IMR-90 (cell line): ENCODE measurements around the gene YES1. TPM values are rescaled to one million over a fixed set of nuclear protein-coding genes. Genes with fewer than 3 reads are reported as not detected.

ENCODE experiments used
- ATAC-seq: fragments of 200-7000 bp; cut with Tn5 transposase; 2 replicates; pipeline ENCODE4 v1.9.1; 2020; ENCODE audit warnings: low read depth, mild to moderate bottlenecking, moderate library complexity
- BruUV-seq: library from RNA; stranded (reverse); fragments of 400-500 nt; replicated peaks from 2 replicates; lab custom pipeline; 2021; lab: Mats Ljungman, UMichigan
- CTCF ChIA-PET: fragments of 300-600 bp; formaldehyde crosslinking; extraction: SDS; loops from one replicate; lab custom pipeline; 2021; ENCODE audit warnings: antibody characterized with exemption; lab: Yijun Ruan, JAX
- POLR2A ChIA-PET: fragments of 300-600 bp; sonication (Branson Sonifier 250); formaldehyde crosslinking; loops from one replicate; lab custom pipeline; 2022; ENCODE audit warnings: antibody characterized with exemption; ENCODE audit not compliant: unreplicated experiment; lab: Charles Lee
- DNase-seq: peaks from one replicate; pipeline ENCODE4 v3.0.0; 2013
- H2AFZ ChIP-seq: replicated peaks from 2 replicates; pipeline ENCODE3; 2013; ENCODE audit warnings: low read length, mild to moderate bottlenecking; ENCODE audit not compliant: poor library complexity
- H2AK5ac ChIP-seq: 2 replicates; pipeline ENCODE4 v1.6.1; 2013; ENCODE audit warnings: low read depth, low read length, inconsistent platforms
- H2AK9ac ChIP-seq: replicated peaks from 2 replicates; pipeline ENCODE3; 2013; ENCODE audit warnings: mild to moderate bottlenecking, low read depth, low read length, moderate library complexity; ENCODE audit not compliant: poor library complexity
- H2BK120ac ChIP-seq: 2 replicates; pipeline ENCODE4 v1.6.1; 2013; ENCODE audit warnings: low read depth, low read length, inconsistent platforms
- H2BK15ac ChIP-seq: 3 replicates; pipeline ENCODE4 v1.6.1; 2013; ENCODE audit warnings: low read depth, low read length, inconsistent platforms
- H2BK20ac ChIP-seq: 2 replicates; pipeline ENCODE4 v1.6.1; 2013; ENCODE audit warnings: low read depth, mild to moderate bottlenecking, inconsistent platforms, low read length, moderate library complexity
- H2BK5ac ChIP-seq: 2 replicates; pipeline ENCODE4 v1.6.1; 2013; ENCODE audit warnings: mild to moderate bottlenecking, low read depth, low read length, inconsistent platforms; ENCODE audit not compliant: poor library complexity, severe bottlenecking
- H3K14ac ChIP-seq: replicated peaks from 2 replicates; pipeline ENCODE4 v1.6.1; 2013; ENCODE audit warnings: low read depth, low read length, inconsistent platforms
- H3K18ac ChIP-seq: 2 replicates; pipeline ENCODE4 v1.6.1; 2013; ENCODE audit warnings: low read depth, low read length, control low read depth
- H3K23ac ChIP-seq: 2 replicates; pipeline ENCODE4 v1.6.1; 2013; ENCODE audit warnings: low read depth, low read length, inconsistent platforms
- H3K27ac ChIP-seq: 2 replicates; pipeline ENCODE4 v1.5.1; 2013; ENCODE audit warnings: mild to moderate bottlenecking, control low read depth, low read length; ENCODE audit not compliant: insufficient read depth
- H3K27me3 ChIP-seq: 2 replicates; pipeline ENCODE4 v1.6.1; 2013; ENCODE audit warnings: low read length; ENCODE audit not compliant: control insufficient read depth, insufficient read depth
- H3K36me3 ChIP-seq: 2 replicates; pipeline ENCODE4 v1.6.1; 2013; ENCODE audit warnings: low read length, mixed read lengths; ENCODE audit not compliant: control insufficient read depth, insufficient read depth
- H3K4ac ChIP-seq: 2 replicates; pipeline ENCODE4 v1.6.1; 2013; ENCODE audit warnings: low read depth, low read length, inconsistent platforms
- H3K4me1 ChIP-seq: 2 replicates; pipeline ENCODE4 v1.6.1; 2013; ENCODE audit warnings: low read length, mixed read lengths; ENCODE audit not compliant: control insufficient read depth, insufficient read depth
- H3K4me2 ChIP-seq: 2 replicates; pipeline ENCODE4 v1.6.1; 2013; ENCODE audit warnings: low read depth, mild to moderate bottlenecking, control low read depth, low read length, moderate library complexity
- H3K4me3 ChIP-seq: 2 replicates; pipeline ENCODE4 v1.5.1; 2013; ENCODE audit warnings: low read depth, mild to moderate bottlenecking, control low read depth, low read length, moderate library complexity; ENCODE audit not compliant: insufficient read depth
- H3K56ac ChIP-seq: 2 replicates; pipeline ENCODE4 v1.6.1; 2013; ENCODE audit warnings: low read length, inconsistent platforms; ENCODE audit not compliant: insufficient read depth; ENCODE audit errors: extremely low read depth
- H3K79me1 ChIP-seq, 2 experiments: 2 replicates each; pipeline ENCODE4 v1.6.1; 2013; ENCODE audit warnings: low read length in 2 of 2, inconsistent platforms in 1 of 2, low read depth in 1 of 2
- H3K9ac ChIP-seq: 2 replicates; pipeline ENCODE4 v1.6.1; 2013; ENCODE audit warnings: low read depth, low read length, control low read depth
- H3K9me1 ChIP-seq: 2 replicates; pipeline ENCODE4 v1.6.1; 2013; ENCODE audit warnings: low read length, inconsistent platforms; ENCODE audit not compliant: insufficient read depth
- H3K9me3 ChIP-seq: 2 replicates; pipeline ENCODE4 v1.6.1; 2013; ENCODE audit warnings: low read length; ENCODE audit not compliant: control insufficient read depth, insufficient read depth
- H4K20me1 ChIP-seq: 2 replicates; pipeline ENCODE4 v1.6.1; 2013; ENCODE audit warnings: low read length, inconsistent platforms; ENCODE audit not compliant: insufficient read depth
- H4K5ac ChIP-seq: 2 replicates; pipeline ENCODE4 v1.6.1; 2013; ENCODE audit warnings: mild to moderate bottlenecking, low read depth, low read length, control low read depth
- H4K8ac ChIP-seq, 2 experiments: 2 replicates each; pipeline ENCODE4 v1.6.1; 2013; ENCODE audit warnings: low read depth in 2 of 2, low read length in 2 of 2, control low read depth in 1 of 2, inconsistent platforms in 1 of 2
- H4K91ac ChIP-seq: 2 replicates; pipeline ENCODE4 v1.6.1; 2013; ENCODE audit warnings: low read depth, low read length, inconsistent platforms; ENCODE audit not compliant: insufficient read depth
- BHLHE40 ChIP-seq: fragments of 150-350 bp; IDR thresholded peaks from 2 replicates; pipeline ENCODE4 v1.6.1; 2016; ENCODE audit warnings: mild to moderate bottlenecking, low read depth, low read length
- CEBPB ChIP-seq: IDR thresholded peaks from 2 replicates; pipeline ENCODE4 v1.6.1; 2012; ENCODE audit warnings: low read depth, low read length, improper control_type of control experiment
- FOS ChIP-seq: fragments of 150-350 bp; IDR thresholded peaks from 2 replicates; pipeline ENCODE4 v1.6.1; 2016; ENCODE audit warnings: low read depth, low read length
- MAFK ChIP-seq: IDR thresholded peaks from 2 replicates; pipeline ENCODE4 v1.6.1; 2012; ENCODE audit warnings: low read depth, low read length, improper control_type of control experiment
- MAZ ChIP-seq: IDR thresholded peaks from 2 replicates; pipeline ENCODE4 v1.6.1; 2012; ENCODE audit warnings: low read depth, mild to moderate bottlenecking, low read length, improper control_type of control experiment, moderate library complexity, borderline replicate concordance
- MXI1 ChIP-seq: IDR thresholded peaks from 2 replicates; pipeline ENCODE4 v1.6.1; 2012; ENCODE audit warnings: low read depth, mild to moderate bottlenecking, low read length, moderate library complexity, borderline replicate concordance
- POLR2A ChIP-seq: IDR thresholded peaks from 2 replicates; pipeline ENCODE4 v1.6.1; 2012; ENCODE audit warnings: mild to moderate bottlenecking, low read depth, low read length
- RAD21 ChIP-seq: IDR thresholded peaks from 2 replicates; pipeline ENCODE4 v1.6.1; 2012; ENCODE audit warnings: low read length, improper control_type of control experiment
- RCOR1 ChIP-seq: IDR thresholded peaks from 2 replicates; pipeline ENCODE4 v1.6.1; 2012; ENCODE audit warnings: mild to moderate bottlenecking, low read length, improper control_type of control experiment; ENCODE audit not compliant: insufficient replicate concordance
- RFX5 ChIP-seq: IDR thresholded peaks from 2 replicates; pipeline ENCODE4 v1.8.0; 2012; ENCODE audit warnings: low read depth, mild to moderate bottlenecking, low read length, moderate library complexity
- SMC3 ChIP-seq: fragments of 150-350 bp; IDR thresholded peaks from 2 replicates; pipeline ENCODE4 v1.6.1; 2016; ENCODE audit warnings: low read depth, mild to moderate bottlenecking, antibody characterized with exemption, low read length, moderate library complexity
- USF2 ChIP-seq: fragments of 150-350 bp; IDR thresholded peaks from 2 replicates; pipeline ENCODE4 v1.6.1; 2017; ENCODE audit warnings: mild to moderate bottlenecking, antibody characterized with exemption, low read length, low read depth
- WGBS, 2 experiments: methylation state at CpG; one replicate each; pipeline versions ENCODE4 v1.1.5 to v1.1.7; 2013; ENCODE audit warnings: missing lambda C conversion rate in 2 of 2; ENCODE audit not compliant: insufficient read length in 1 of 2; ENCODE audit errors: extremely low coverage in 2 of 2; 5-methylcytosine and 5-hydroxymethylcytosine counted together
- dilution Hi-C: fragments of 300-500 bp; cut with HindIII; formaldehyde crosslinking; loops from one replicate; pipeline ENCODE4 v1.14.3; 2018; ENCODE audit warnings: low sequenced_read_pairs; ENCODE audit not compliant: unreplicated experiment
- in situ Hi-C: fragments of 300-500 bp; cut with MboI; formaldehyde crosslinking; loops from 3 replicates; pipeline ENCODE4 v1.14.3; 2019; ENCODE audit warnings: low sequenced_read_pairs, inconsistent platforms, mixed read lengths
- intact Hi-C: fragments of 100-400 bp; cut with micrococcal nuclease; formaldehyde crosslinking; loops from 2 replicates; pipeline ENCODE4 v1.10.0; 2022
- polyA plus RNA-seq, 3 experiments: library from polyadenylated mRNA; depleted of rRNA; stranded (reverse); fragments of >200 nt; gene quantifications; 2 replicates each; pipeline ENCODE4 v1.2.3, GENCODE V29; 2012; ENCODE audit warnings: low replicate concordance in 1 of 3
- total RNA-seq: library from RNA; depleted of rRNA; stranded (reverse); fragments of >200 nt; gene quantifications from 2 replicates; pipeline ENCODE4 v1.2.3, GENCODE V29; 2012
- TF ChIP-seq, protein P1 (sequence below): fragments of 150-350 bp; IDR thresholded peaks from 2 replicates; pipeline ENCODE4 v1.6.1; 2016; ENCODE audit warnings: low read depth, mild to moderate bottlenecking, low read length, moderate library complexity, borderline replicate concordance
- TF ChIP-seq, protein P2 (sequence below): conservative IDR thresholded peaks from 2 replicates; pipeline ENCODE4 v1.5.1; 2012; ENCODE audit warnings: mild to moderate bottlenecking, low read depth, low read length, improper control_type of control experiment

Gene YES1
- total and polyA plus RNA-seq, 2 of the 4 experiments (the other 2 are of a cell fraction) = 16.7 to 62.0 TPM

GRCh38 chr18:816869-817268 lies 4.8 kb upstream of the YES1 start:
- H4K8ac ChIP-seq = no peak overlapping the region
- no peak overlapping the region for H4K5ac ChIP-seq
- dilution Hi-C loops (no loop called here), intact Hi-C loops (no loop called here), in situ Hi-C loops (no loop called here)
- no peak overlapping the region for H3K4me2 ChIP-seq
- CTCF ChIA-PET = interaction anchor here (2.3 kb wide), 1 partner anchor 13 kb away, joined by 11 read pairs; no protein-coding TSS in a partner anchor
- POLR2A ChIA-PET = no interaction called here
- H3K18ac ChIP-seq = no peak overlapping the region
- no peaks in the 10 kb centered on the region; a peak in 1 of 4 replicates for H3K79me1 ChIP-seq
- no TSS peak for BruUV-seq
- H2AFZ ChIP-seq = no peak overlapping the region
- H3K56ac ChIP-seq = no peak overlapping the region
- no peak overlapping the region for H3K23ac ChIP-seq
- DNase-seq (no peak), ATAC-seq (no peak)
- no peak overlapping the region for H2BK20ac ChIP-seq
- no peaks in the 10 kb centered on the region for H4K20me1 ChIP-seq
- H2BK15ac ChIP-seq = no peak overlapping the region
- no peak overlapping the region for H4K91ac ChIP-seq
- no peak overlapping the region for H3K9ac ChIP-seq
- H3K4me1 ChIP-seq = peaks cover 1% of the 10 kb centered on the region; the same call in 1 of the 2 replicates
- no peak overlapping the region for H3K4ac ChIP-seq
- no peaks in the 10 kb centered on the region for H3K36me3 ChIP-seq
- H2BK120ac ChIP-seq = no peak overlapping the region
- no peak overlapping the region for H2AK9ac ChIP-seq
- WGBS, 2 experiments = no CpG with 5 or more reads among the region's 2 CpGs
- no peak overlapping the region for H2AK5ac ChIP-seq
- H3K9me3 ChIP-seq = no peaks in the 10 kb centered on the region
- no peak overlapping the region for H3K4me3 ChIP-seq
- H3K14ac ChIP-seq = no peak overlapping the region
- no peak overlapping the region for H2BK5ac ChIP-seq
- H3K27me3 ChIP-seq = no peaks in the 10 kb centered on the region
- no peaks in the 10 kb centered on the region for H3K9me1 ChIP-seq
- no peak overlapping the region for H3K27ac ChIP-seq
- TF ChIP-seq CEBPB = no peak
- no peak for TF ChIP-seq FOS
- TF ChIP-seq POLR2A = no peak
- TF ChIP-seq USF2 = no peak
- no peak for TF ChIP-seq SMC3
- TF ChIP-seq, protein P1, sequence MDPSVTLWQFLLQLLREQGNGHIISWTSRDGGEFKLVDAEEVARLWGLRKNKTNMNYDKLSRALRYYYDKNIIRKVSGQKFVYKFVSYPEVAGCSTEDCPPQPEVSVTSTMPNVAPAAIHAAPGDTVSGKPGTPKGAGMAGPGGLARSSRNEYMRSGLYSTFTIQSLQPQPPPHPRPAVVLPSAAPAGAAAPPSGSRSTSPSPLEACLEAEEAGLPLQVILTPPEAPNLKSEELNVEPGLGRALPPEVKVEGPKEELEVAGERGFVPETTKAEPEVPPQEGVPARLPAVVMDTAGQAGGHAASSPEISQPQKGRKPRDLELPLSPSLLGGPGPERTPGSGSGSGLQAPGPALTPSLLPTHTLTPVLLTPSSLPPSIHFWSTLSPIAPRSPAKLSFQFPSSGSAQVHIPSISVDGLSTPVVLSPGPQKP = no peak
- TF ChIP-seq RFX5 = no peak
- no peak for TF ChIP-seq MXI1
- no peak for TF ChIP-seq MAFK
- TF ChIP-seq BHLHE40 = no peak
- TF ChIP-seq RAD21 = no peak
- TF ChIP-seq, protein P2, sequence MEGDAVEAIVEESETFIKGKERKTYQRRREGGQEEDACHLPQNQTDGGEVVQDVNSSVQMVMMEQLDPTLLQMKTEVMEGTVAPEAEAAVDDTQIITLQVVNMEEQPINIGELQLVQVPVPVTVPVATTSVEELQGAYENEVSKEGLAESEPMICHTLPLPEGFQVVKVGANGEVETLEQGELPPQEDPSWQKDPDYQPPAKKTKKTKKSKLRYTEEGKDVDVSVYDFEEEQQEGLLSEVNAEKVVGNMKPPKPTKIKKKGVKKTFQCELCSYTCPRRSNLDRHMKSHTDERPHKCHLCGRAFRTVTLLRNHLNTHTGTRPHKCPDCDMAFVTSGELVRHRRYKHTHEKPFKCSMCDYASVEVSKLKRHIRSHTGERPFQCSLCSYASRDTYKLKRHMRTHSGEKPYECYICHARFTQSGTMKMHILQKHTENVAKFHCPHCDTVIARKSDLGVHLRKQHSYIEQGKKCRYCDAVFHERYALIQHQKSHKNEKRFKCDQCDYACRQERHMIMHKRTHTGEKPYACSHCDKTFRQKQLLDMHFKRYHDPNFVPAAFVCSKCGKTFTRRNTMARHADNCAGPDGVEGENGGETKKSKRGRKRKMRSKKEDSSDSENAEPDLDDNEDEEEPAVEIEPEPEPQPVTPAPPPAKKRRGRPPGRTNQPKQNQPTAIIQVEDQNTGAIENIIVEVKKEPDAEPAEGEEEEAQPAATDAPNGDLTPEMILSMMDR = no peak
- no peak for TF ChIP-seq RCOR1
- TF ChIP-seq MAZ = no peak
